T-cell (primary cell): ENCODE measurements around the gene NR1H4. TPM values are rescaled to one million over a fixed set of nuclear protein-coding genes. Genes with fewer than 3 reads are reported as not detected.
"Not testable (repeated sequence)": the region's sequence is repeated elsewhere in the genome, so short reads cannot be mapped to it uniquely, and the experiment has no call there.

ENCODE experiments used
- ATAC-seq, 4 experiments: fragments of 200-7000 bp in 3 of 4; fragments of 150-1000 bp in 1 of 4; cut with Tn5 transposase; replicated peaks in 1 of 4; 1 replicate in 3 of 4; 2 replicates in 1 of 4; pipeline ENCODE4 v1.10.0; 2021; ENCODE audit warnings: moderate library complexity in 3 of 4, mild to moderate bottlenecking in 2 of 4, moderate number of reproducible peaks in 1 of 4
- CTCF ChIA-PET, 2 donors: fragments of 300-600 bp; sonication (Branson Sonifier 250); formaldehyde crosslinking; loops; one replicate each; lab custom pipeline; 2022; ENCODE audit warnings: antibody characterized with exemption in 2 of 2; lab: Charles Lee
- POLR2A ChIA-PET, 2 donors: fragments of 300-600 bp; sonication (Branson Sonifier 250); formaldehyde crosslinking; loops; one replicate each; lab custom pipeline; 2022; ENCODE audit warnings: antibody characterized with exemption in 2 of 2; lab: Charles Lee
- DNase-seq, 35 experiments: peaks; one replicate each; pipeline versions ENCODE4 v3.0.0 to v3.0.0-alpha.2; 2013 to 2023
- H3K27ac ChIP-seq: one replicate; pipeline ENCODE4 v1.5.1; 2013; ENCODE audit warnings: low read length
- H3K27me3 ChIP-seq, 2 experiments: replicated peaks in 1 of 2; 1 replicate in 1 of 2; 2 replicates in 1 of 2; pipeline versions ENCODE4 v1.6.1 to v1.7.0; 2013; ENCODE audit warnings: low read length in 1 of 2, mixed read lengths in 1 of 2; ENCODE audit not compliant: control insufficient read depth in 2 of 2, insufficient read depth in 2 of 2; ENCODE audit errors: extremely low read depth in 1 of 2
- H3K36me3 ChIP-seq, 2 donors: 1 replicate in 1 of 2; 2 replicates in 1 of 2; pipeline versions ENCODE4 v1.6.1 to v1.7.0; 2013; ENCODE audit warnings: low read length in 1 of 2; ENCODE audit not compliant: control insufficient read depth in 2 of 2, insufficient read depth in 1 of 2; ENCODE audit errors: extremely low read depth in 1 of 2
- H3K4me1 ChIP-seq, 2 experiments: 1 replicate in 1 of 2; 2 replicates in 1 of 2; pipeline versions ENCODE4 v1.6.1 to v1.7.0; 2013; ENCODE audit warnings: low read length in 2 of 2, mixed read lengths in 1 of 2; ENCODE audit not compliant: insufficient read depth in 2 of 2, control insufficient read depth in 1 of 2; ENCODE audit errors: extremely low read depth in 1 of 2
- H3K4me3 ChIP-seq, 2 donors: 1 replicate in 1 of 2; 2 replicates in 1 of 2; pipeline versions ENCODE4 v1.5.1 to v1.7.0; 2013; ENCODE audit warnings: mild to moderate bottlenecking in 2 of 2, low read length in 1 of 2, moderate library complexity in 1 of 2; ENCODE audit not compliant: control insufficient read depth in 1 of 2; ENCODE audit errors: extremely low read depth in 1 of 2
- H3K9me3 ChIP-seq: 2 replicates; pipeline ENCODE4 v1.7.0; 2013
- H3K27ac Mint-ChIP-seq, 2 donors: one replicate each; pipeline ENCODE4 v1.8.0; 2020 to 2021; ENCODE audit warnings: mild to moderate bottlenecking in 2 of 2, mixed read lengths in 2 of 2
- H3K27me3 Mint-ChIP-seq, 2 donors: one replicate each; pipeline ENCODE4 v1.8.0; 2021 to 2022; ENCODE audit warnings: mixed read lengths in 2 of 2
- H3K36me3 Mint-ChIP-seq: one replicate; pipeline ENCODE4 v1.8.0; 2021; ENCODE audit warnings: mixed read lengths
- H3K4me1 Mint-ChIP-seq, 3 donors: one replicate each; pipeline ENCODE4 v1.8.0; 2020 to 2022; ENCODE audit warnings: mixed read lengths in 3 of 3, mild to moderate bottlenecking in 1 of 3
- H3K4me3 Mint-ChIP-seq, 3 donors: one replicate each; pipeline ENCODE4 v1.8.0; 2020 to 2022; ENCODE audit warnings: mild to moderate bottlenecking in 3 of 3, mixed read lengths in 3 of 3, moderate library complexity in 3 of 3
- H3K9me3 Mint-ChIP-seq, 3 donors: one replicate each; pipeline ENCODE4 v1.8.0; 2020 to 2022; ENCODE audit warnings: mixed read lengths in 3 of 3
- WGBS: methylation state at CpG from one replicate; pipeline ENCODE4 v1.1.5; 2013; ENCODE audit warnings: missing lambda C conversion rate; ENCODE audit not compliant: insufficient coverage; 5-methylcytosine and 5-hydroxymethylcytosine counted together
- total RNA-seq, 35 experiments: library from RNA in 6 of 35; stranded (reverse) in 6 of 35; fragments of 120-200 nt in 1 of 35; gene quantifications; one replicate each; pipeline versions ENCODE4 v1.2.1 to v1.2.4 and lab custom pipeline; 2013 to 2026

The NR1H4 gene
- total RNA-seq, 5 donors from 2014 or later (not counting 1 experiment from before 2014, with no cell fraction given) = not detected

- DNase-seq = no peak
- no peaks in the 10 kb centered on the region for H3K9me3 ChIP-seq
- no peak overlapping the region for H3K4me3 ChIP-seq
- no peak overlapping the region for H3K27ac ChIP-seq
- ATAC-seq = no peak
- H3K27me3 ChIP-seq = no peaks in the 10 kb centered on the region
- POLR2A ChIA-PET = no interaction called here
- Mint-ChIP-seq H3K4me1 (no peaks in the 10 kb centered on the region), H3K9me3 (peaks cover 0 to 8% (median 4%) of the 10 kb centered on the region in 3 donors), H3K27ac (no peak overlapping the region), H3K4me3 (no peak overlapping the region), H3K36me3 (no peaks in the 10 kb centered on the region), H3K27me3 (no peaks in the 10 kb centered on the region)
- H3K4me1 ChIP-seq = no peaks in the 10 kb centered on the region
- 75% methylated on average over 2 of the region's 5 CpGs for WGBS
- CTCF ChIA-PET = no interaction called here
- H3K36me3 ChIP-seq = no peaks in the 10 kb centered on the region
Measured at GRCh38 chr12:100593490-100593889, 119.8 kb downstream of the NR1H4 start.

- Histone ChIP-seq H3K4me1 (no peaks in the 10 kb centered on the region), H3K4me3 (no peak overlapping the region), H3K9me3 (no peaks in the 10 kb centered on the region), H3K36me3 (no peaks in the 10 kb centered on the region), H3K27ac (no peak overlapping the region), H3K27me3 (no peaks in the 10 kb centered on the region)
- Mint-ChIP-seq H3K36me3 (no peaks in the 10 kb centered on the region), H3K27ac (no peak overlapping the region), H3K4me1 (no peaks in the 10 kb centered on the region), H3K9me3 (no peaks in the 10 kb centered on the region), H3K27me3 (peaks cover 4 to 5% of the 10 kb centered on the region in 2 donors), H3K4me3 (no peak overlapping the region)
- ATAC-seq = no peak
- ChIA-PET CTCF (no interaction called here), POLR2A (no interaction called here)
- no peak for DNase-seq
- WGBS = no CpG with 5 or more reads among the region's 1 CpG
Measured at GRCh38 chr12:100601626-100602025, 128.0 kb downstream of the NR1H4 start.

GRCh38 chr12:100602997-100603396 lies 129.3 kb downstream of the NR1H4 start:
- H3K36me3 Mint-ChIP-seq, H3K27ac ChIP-seq, POLR2A ChIA-PET, H3K4me1 ChIP-seq, H3K36me3 ChIP-seq, H3K4me1 Mint-ChIP-seq, H3K9me3 ChIP-seq, H3K4me3 Mint-ChIP-seq, H3K27me3 ChIP-seq, H3K4me3 ChIP-seq, ATAC-seq, H3K27ac Mint-ChIP-seq, H3K9me3 Mint-ChIP-seq, H3K27me3 Mint-ChIP-seq, DNase-seq: not testable (repeated sequence)
- CTCF ChIA-PET = interaction anchor here in 1 of 2 donors (0.6 kb wide), 1 partner anchor 29 kb away, joined by 4 read pairs; no protein-coding TSS in a partner anchor
- no CpG with 5 or more reads among the region's 1 CpG for WGBS

GRCh38 chr12:100608776-100609175 lies 135.1 kb downstream of the NR1H4 start:
- Histone ChIP-seq H3K27me3 (peaks cover 0 to 8% of the 10 kb centered on the region in 2 experiments), H3K9me3 (no peaks in the 10 kb centered on the region), H3K27ac (no peak overlapping the region), H3K4me3 (no peak overlapping the region), H3K4me1 (no peaks in the 10 kb centered on the region), H3K36me3 (no peaks in the 10 kb centered on the region)
- CTCF ChIA-PET = no interaction called here
- no peak overlapping the region for H3K27ac Mint-ChIP-seq
- H3K9me3 Mint-ChIP-seq = peaks cover 2 to 6% (median 5%) of the 10 kb centered on the region in 3 donors
- 50% methylated on average over 1 of the region's 1 CpG for WGBS
- DNase-seq (no peak), ATAC-seq (peak in 1 of 4 experiments; percentile 31)
- no peaks in the 10 kb centered on the region for H3K36me3 Mint-ChIP-seq
- H3K4me3 Mint-ChIP-seq = no peak overlapping the region
- H3K27me3 Mint-ChIP-seq = peaks cover 3 to 8% of the 10 kb centered on the region in 2 donors
- H3K4me1 Mint-ChIP-seq = no peaks in the 10 kb centered on the region
- POLR2A ChIA-PET = no interaction called here

- H3K9me3 Mint-ChIP-seq = peaks cover 2 to 6% (median 5%) of the 10 kb centered on the region in 3 donors
- 80% methylated on average over 1 of the region's 4 CpGs for WGBS
- POLR2A ChIA-PET = no interaction called here
Measured at GRCh38 chr12:100610666-100611430, 137.2 kb downstream of the NR1H4 start.

GRCh38 chr12:100612606-100613005 lies 138.9 kb downstream of the NR1H4 start:
- Mint-ChIP-seq H3K36me3 (no peaks in the 10 kb centered on the region), H3K4me3 (no peak overlapping the region), H3K9me3 (no peaks in the 10 kb centered on the region), H3K27me3 (peaks cover 3 to 5% of the 10 kb centered on the region in 2 donors), H3K4me1 (no peaks in the 10 kb centered on the region), H3K27ac (no peak overlapping the region)
- ATAC-seq (no peak), DNase-seq (no peak)
- ChIA-PET POLR2A (interaction anchor here in 1 of 2 donors (0.6 kb wide), 1 partner anchor 12 kb away, joined by 3 read pairs; no protein-coding TSS in a partner anchor), CTCF (no interaction called here)
- Histone ChIP-seq H3K27me3 (peaks cover 0 to 8% of the 10 kb centered on the region in 2 experiments), H3K4me1 (no peaks in the 10 kb centered on the region), H3K36me3 (no peaks in the 10 kb centered on the region), H3K9me3 (no peaks in the 10 kb centered on the region), H3K4me3 (no peak overlapping the region), H3K27ac (no peak overlapping the region)
- WGBS = no CpG with 5 or more reads among the region's 3 CpGs

More at GRCh38 chr12:100610666-100611430, 137.2 kb downstream of the NR1H4 start:
- no peaks in the 10 kb centered on the region for H3K9me3 ChIP-seq
- DNase-seq (no peak), ATAC-seq (no peak)
- H3K27ac ChIP-seq = no peak overlapping the region
- H3K4me3 Mint-ChIP-seq = no peak overlapping the region
- no peaks in the 10 kb centered on the region for H3K4me1 Mint-ChIP-seq
- no peaks in the 10 kb centered on the region for H3K36me3 Mint-ChIP-seq
- H3K27ac Mint-ChIP-seq = no peak overlapping the region
- no peaks in the 10 kb centered on the region for H3K36me3 ChIP-seq
- CTCF ChIA-PET = interaction anchor here in 1 of 2 donors (0.6 kb wide), 2 partner anchors 10 to 884 kb away, joined by 5 to 6 read pairs; no protein-coding TSS in a partner anchor
- H3K27me3 Mint-ChIP-seq = peaks cover 3 to 8% of the 10 kb centered on the region in 2 donors
- H3K4me3 ChIP-seq = no peak overlapping the region
- H3K4me1 ChIP-seq = no peaks in the 10 kb centered on the region
- H3K27me3 ChIP-seq = peaks cover 0 to 8% of the 10 kb centered on the region in 2 experiments
